MM.1S (cell line): ENCODE data around the gene CHST11.

Experiments used
- EZH2 ChIP-seq: fragments of 300-600 bp; sonication (generic); optimal IDR thresholded peaks from 2 replicates; pipeline ENCODE3; 2017; ENCODE audit warnings: low read depth, mild to moderate bottlenecking, antibody characterized with exemption, low read length, mixed read lengths
- EZH2phosphoT487 ChIP-seq: fragments of 300-600 bp; sonication (generic); IDR thresholded peaks from 2 replicates; pipeline ENCODE4 v1.6.1; 2018; ENCODE audit warnings: antibody characterized with exemption, low read length
- TF ChIP-seq, protein P1 (sequence below): fragments of 300-600 bp; sonication (generic); IDR thresholded peaks from 2 replicates; pipeline ENCODE4 v1.5.1; 2016; ENCODE audit warnings: antibody characterized with exemption, low read length, mixed read lengths

DNA sequence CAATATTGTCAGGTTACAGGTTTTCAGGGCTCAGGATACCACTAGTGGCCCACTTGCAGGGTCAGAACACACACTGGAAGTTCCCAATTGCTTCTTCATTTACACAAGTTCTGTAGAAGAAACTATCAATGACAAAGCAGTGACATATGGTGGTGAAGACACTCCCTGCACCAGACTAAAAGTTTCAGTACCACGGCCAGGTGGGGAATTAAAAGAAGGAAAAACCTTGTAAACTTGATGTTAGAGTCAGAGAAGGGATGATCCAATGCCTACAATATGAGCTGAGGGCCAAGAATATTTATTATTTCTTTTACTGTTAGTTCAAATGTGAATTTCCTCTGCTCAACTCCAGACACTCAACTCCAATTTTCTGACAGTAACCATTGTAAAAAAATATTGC, 31.8 kb upstream of the CHST11 start:
- TF ChIP-seq, protein P1, sequence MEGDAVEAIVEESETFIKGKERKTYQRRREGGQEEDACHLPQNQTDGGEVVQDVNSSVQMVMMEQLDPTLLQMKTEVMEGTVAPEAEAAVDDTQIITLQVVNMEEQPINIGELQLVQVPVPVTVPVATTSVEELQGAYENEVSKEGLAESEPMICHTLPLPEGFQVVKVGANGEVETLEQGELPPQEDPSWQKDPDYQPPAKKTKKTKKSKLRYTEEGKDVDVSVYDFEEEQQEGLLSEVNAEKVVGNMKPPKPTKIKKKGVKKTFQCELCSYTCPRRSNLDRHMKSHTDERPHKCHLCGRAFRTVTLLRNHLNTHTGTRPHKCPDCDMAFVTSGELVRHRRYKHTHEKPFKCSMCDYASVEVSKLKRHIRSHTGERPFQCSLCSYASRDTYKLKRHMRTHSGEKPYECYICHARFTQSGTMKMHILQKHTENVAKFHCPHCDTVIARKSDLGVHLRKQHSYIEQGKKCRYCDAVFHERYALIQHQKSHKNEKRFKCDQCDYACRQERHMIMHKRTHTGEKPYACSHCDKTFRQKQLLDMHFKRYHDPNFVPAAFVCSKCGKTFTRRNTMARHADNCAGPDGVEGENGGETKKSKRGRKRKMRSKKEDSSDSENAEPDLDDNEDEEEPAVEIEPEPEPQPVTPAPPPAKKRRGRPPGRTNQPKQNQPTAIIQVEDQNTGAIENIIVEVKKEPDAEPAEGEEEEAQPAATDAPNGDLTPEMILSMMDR = no peak
- TF ChIP-seq EZH2phosphoT487 (no peak), EZH2 (no peak)
